Measurements from ENCODE around the gene LAMB4. TPM values are rescaled to one million over a fixed set of nuclear protein-coding genes. Genes with fewer than 3 reads are reported as not detected.

LAMB4 gene
- total and polyA plus RNA-seq, 2 of the 4 experiments (the other 2 are of a cell fraction), result 0.12 to 0.18 TPM

GRCh38 chr7:108027239-108027638 lies 102.9 kb downstream of the LAMB4 start:
- 0 out of 2 replicates have a peak overlapping the region, but pooled peaks have one; percentile 74 for H3K14ac ChIP-seq (replicated peaks; ENCODE audit: low read depth, low read length)
- dilution Hi-C loops (cut with HindIII; ENCODE audit: low sequenced_read_pairs, unreplicated experiment), result no loop called here
- no peak overlapping the region for H2AK5ac ChIP-seq (ENCODE audit: low read depth, low read length)
- H3K27me3 ChIP-seq (ENCODE audit: control insufficient read depth, insufficient read depth, low read length), result no peaks in the 10 kb centered on the region
- no peak overlapping the region for H2AK9ac ChIP-seq (replicated peaks; ENCODE audit: low read depth, low read length, poor library complexity)
- intact Hi-C loops (cut with micrococcal nuclease), result no loop called here
- TF ChIP-seq, protein P1, sequence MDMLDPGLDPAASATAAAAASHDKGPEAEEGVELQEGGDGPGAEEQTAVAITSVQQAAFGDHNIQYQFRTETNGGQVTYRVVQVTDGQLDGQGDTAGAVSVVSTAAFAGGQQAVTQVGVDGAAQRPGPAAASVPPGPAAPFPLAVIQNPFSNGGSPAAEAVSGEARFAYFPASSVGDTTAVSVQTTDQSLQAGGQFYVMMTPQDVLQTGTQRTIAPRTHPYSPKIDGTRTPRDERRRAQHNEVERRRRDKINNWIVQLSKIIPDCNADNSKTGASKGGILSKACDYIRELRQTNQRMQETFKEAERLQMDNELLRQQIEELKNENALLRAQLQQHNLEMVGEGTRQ (IDR thresholded peaks at IDR 0.05; ENCODE audit: low read depth, low read length), result no peak
- TF ChIP-seq RCOR1 (IDR thresholded peaks at IDR 0.05; ENCODE audit: insufficient replicate concordance, low read length) (no peak), BHLHE40 (IDR thresholded peaks at IDR 0.05; ENCODE audit: low read depth, low read length) (no peak), MXI1 (IDR thresholded peaks at IDR 0.05; ENCODE audit: borderline replicate concordance, low read depth, low read length) (no peak), MAFK (IDR thresholded peaks at IDR 0.05; ENCODE audit: low read depth, low read length) (no peak), RAD21 (IDR thresholded peaks at IDR 0.05; ENCODE audit: low read length) (no peak), FOS (IDR thresholded peaks at IDR 0.05; ENCODE audit: low read depth, low read length) (no peak), ELK1 (IDR thresholded peaks at IDR 0.05; ENCODE audit: borderline replicate concordance, low read depth, low read length) (no peak), RFX5 (IDR thresholded peaks at IDR 0.05; ENCODE audit: low read depth, low read length) (no peak), CEBPB (IDR thresholded peaks at IDR 0.05; ENCODE audit: low read depth, low read length) (no peak), NFE2L2 (IDR thresholded peaks at IDR 0.05; ENCODE audit: low read depth, low read length) (no peak), MAZ (IDR thresholded peaks at IDR 0.05; ENCODE audit: borderline replicate concordance, low read depth, low read length) (no peak), SMC3 (IDR thresholded peaks at IDR 0.05; ENCODE audit: low read depth, low read length) (no peak), CHD1 (IDR thresholded peaks at IDR 0.05; ENCODE audit: low read depth, low read length) (no peak), POLR2A (IDR thresholded peaks at IDR 0.05; ENCODE audit: low read depth, low read length) (no peak)
- TF ChIP-seq, protein P2, sequence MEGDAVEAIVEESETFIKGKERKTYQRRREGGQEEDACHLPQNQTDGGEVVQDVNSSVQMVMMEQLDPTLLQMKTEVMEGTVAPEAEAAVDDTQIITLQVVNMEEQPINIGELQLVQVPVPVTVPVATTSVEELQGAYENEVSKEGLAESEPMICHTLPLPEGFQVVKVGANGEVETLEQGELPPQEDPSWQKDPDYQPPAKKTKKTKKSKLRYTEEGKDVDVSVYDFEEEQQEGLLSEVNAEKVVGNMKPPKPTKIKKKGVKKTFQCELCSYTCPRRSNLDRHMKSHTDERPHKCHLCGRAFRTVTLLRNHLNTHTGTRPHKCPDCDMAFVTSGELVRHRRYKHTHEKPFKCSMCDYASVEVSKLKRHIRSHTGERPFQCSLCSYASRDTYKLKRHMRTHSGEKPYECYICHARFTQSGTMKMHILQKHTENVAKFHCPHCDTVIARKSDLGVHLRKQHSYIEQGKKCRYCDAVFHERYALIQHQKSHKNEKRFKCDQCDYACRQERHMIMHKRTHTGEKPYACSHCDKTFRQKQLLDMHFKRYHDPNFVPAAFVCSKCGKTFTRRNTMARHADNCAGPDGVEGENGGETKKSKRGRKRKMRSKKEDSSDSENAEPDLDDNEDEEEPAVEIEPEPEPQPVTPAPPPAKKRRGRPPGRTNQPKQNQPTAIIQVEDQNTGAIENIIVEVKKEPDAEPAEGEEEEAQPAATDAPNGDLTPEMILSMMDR (conservative IDR thresholded peaks at IDR 0.05; ENCODE audit: low read depth, low read length), result no peak
- no peak overlapping the region for H2AFZ ChIP-seq (replicated peaks; ENCODE audit: low read length, poor library complexity)
- H3K4ac ChIP-seq (ENCODE audit: low read depth, low read length), result peak overlapping the region; percentile 46; the same call in 1 of the 2 replicates
- no peak overlapping the region for H2BK20ac ChIP-seq (ENCODE audit: low read depth, low read length)
- H3K4me3 ChIP-seq (ENCODE audit: insufficient read depth, low read depth, low read length), result no peak overlapping the region
- 0 out of 2 replicates have a peak overlapping the region, but pooled peaks have one; percentile 42 for H2BK120ac ChIP-seq (ENCODE audit: low read depth, low read length)
- no peak overlapping the region for H3K27ac ChIP-seq (ENCODE audit: insufficient read depth, low read length)
- ATAC-seq (ENCODE audit: low read depth), result no peak
- peak overlapping the region; percentile 70; the same call in 1 of the 3 replicates for H2BK15ac ChIP-seq (ENCODE audit: low read depth, low read length)
- in situ Hi-C loops (cut with MboI; ENCODE audit: low sequenced_read_pairs), result no loop called here
- H3K56ac ChIP-seq (ENCODE audit: extremely low read depth, insufficient read depth, low read length), result no peak overlapping the region
- CTCF ChIA-PET, result no interaction called here
- no peak overlapping the region for H3K23ac ChIP-seq (ENCODE audit: low read depth, low read length)
- H2BK5ac ChIP-seq (ENCODE audit: low read depth, low read length, poor library complexity, severe bottlenecking), result peak overlapping the region; percentile 15
- no peaks in the 10 kb centered on the region for H3K9me3 ChIP-seq (ENCODE audit: control insufficient read depth, insufficient read depth, low read length)
- no peak overlapping the region for H3K9ac ChIP-seq (ENCODE audit: low read depth, low read length)
- POLR2A ChIA-PET (ENCODE audit: unreplicated experiment), result no interaction called here
- peaks cover 2% of the 10 kb centered on the region; the same call in 1 of the 2 replicates for H3K9me1 ChIP-seq (ENCODE audit: insufficient read depth, low read length)
- H3K4me2 ChIP-seq (ENCODE audit: low read depth, low read length), result no peak overlapping the region
- no peak overlapping the region for H4K5ac ChIP-seq (ENCODE audit: low read depth, low read length)
- H4K8ac ChIP-seq (ENCODE audit: low read depth in 2 of 2, low read length in 2 of 2), result no peak overlapping the region; a peak in 1 of 4 replicates
- no peak overlapping the region for H4K91ac ChIP-seq (ENCODE audit: insufficient read depth, low read depth, low read length)
- H3K18ac ChIP-seq (ENCODE audit: low read depth, low read length), result no peak overlapping the region
- no peaks in the 10 kb centered on the region for H3K36me3 ChIP-seq (ENCODE audit: control insufficient read depth, insufficient read depth, low read length)
- H3K4me1 ChIP-seq (ENCODE audit: control insufficient read depth, insufficient read depth, low read length), result peaks cover 12% of the 10 kb centered on the region
- BruUV-seq (replicated peaks), result no TSS peak
- no peak for DNase-seq
- WGBS, 2 experiments (ENCODE audit: extremely low coverage in 2 of 2, insufficient read length in 1 of 2), result no CpG with 5 or more reads among the region's 1 CpG
- H4K20me1 ChIP-seq (ENCODE audit: insufficient read depth, low read length), result no peaks in the 10 kb centered on the region
- no peaks in the 10 kb centered on the region for H3K79me1 ChIP-seq (ENCODE audit: low read depth in 1 of 2, low read length in 2 of 2)
